Measurements from ENCODE around the gene SAMD4B. TPM values are rescaled to one million over a fixed set of nuclear protein-coding genes. Genes with fewer than 3 reads are reported as not detected.

SAMD4B gene
- total and polyA plus RNA-seq, 9 of the 15 experiments (the other 6 are each of a cell fraction or from before 2014, with no cell fraction given), result 3.4 to 90.5 (median 38.0) TPM

GRCh38 chr19:39293394-39293793, 48.8 kb upstream of the SAMD4B start:
- intact Hi-C loops (cut with micrococcal nuclease), result no loop called here
- Histone ChIP-seq H3K9ac (ENCODE audit: insufficient read depth in 1 of 2, low read depth in 2 of 2, low read length in 2 of 2) (no peak overlapping the region), H3K27me3 (ENCODE audit: control insufficient read depth in 2 of 2, insufficient read depth in 2 of 2, low read length in 2 of 2) (peaks cover 4 to 20% of the 10 kb centered on the region in 2 experiments; a peak in 3 of 5 replicates), H3K27ac (ENCODE audit: extremely low read depth, low read depth, low read length) (no peak overlapping the region), H3K4me1 (replicated peaks in 1 of 2; ENCODE audit: control insufficient read depth in 2 of 2, insufficient read depth in 2 of 2, low read length in 2 of 2) (peaks cover 0 to 13% of the 10 kb centered on the region in 2 experiments; a peak in 2 of 5 replicates), H3K36me3 (ENCODE audit: control insufficient read depth, insufficient read depth, low read length) (no peaks in the 10 kb centered on the region), H3K4me3 (no peak overlapping the region), H3K9me1 (ENCODE audit: control insufficient read depth, insufficient read depth, low read length) (no peaks in the 10 kb centered on the region), H2AFZ (ENCODE audit: low read depth, low read length) (no peak overlapping the region), H4K20me1 (replicated peaks; ENCODE audit: control insufficient read depth, insufficient read depth, low read length) (no peaks in the 10 kb centered on the region), H3K79me2 (ENCODE audit: control insufficient read depth, insufficient read depth, low read length) (no peaks in the 10 kb centered on the region), H3K4me2 (ENCODE audit: insufficient read depth, low read length) (no peak overlapping the region), H3K9me3 (replicated peaks; ENCODE audit: control insufficient read depth, insufficient read depth, low read depth, low read length) (no peaks in the 10 kb centered on the region)
- ATAC-seq (no peak), DNase-seq (ENCODE audit: extremely low read depth in 1 of 4, low spot score in 3 of 4) (no peak), FAIRE-seq (no peak)
- ChIA-PET CTCF (ENCODE audit: low intra/inter-chr PET ratio) (no interaction called here), POLR2A (interaction anchor here (0.7 to 1.4 kb wide), 3 partner anchors 8 to 16 kb away, joined by 3 to 5 read pairs (median 3); no protein-coding TSS in a partner anchor)
- no TSS peak for BruUV-seq (replicated peaks)
- no peak for TF ChIP-seq GATAD2A (IDR thresholded peaks at IDR 0.05)
- in situ Hi-C loops (cut with MboI), result no loop called here
- WGBS (ENCODE audit: insufficient coverage, low coverage, missing lambda C conversion rate), result 4% methylated on average over 4 of the region's 4 CpGs

GRCh38 chr19:39296055-39296645, 46.1 kb upstream of the SAMD4B start, which contains the start of gene IFNL1:
Gene IFNL1, plus strand, starts transcription at chr19:39296407. Its CDS starts 15 bp downstream, at chr19:39296422.
- no peak for DNase-seq (ENCODE audit: extremely low read depth in 1 of 4, low spot score in 3 of 4)
- BruUV-seq (replicated peaks), result no TSS peak
- peak; percentile 52; the same call in 2 of the 3 replicates for ATAC-seq
- Histone ChIP-seq H4K20me1 (replicated peaks; ENCODE audit: control insufficient read depth, insufficient read depth, low read length) (no peaks in the 10 kb centered on the region), H3K27me3 (ENCODE audit: control insufficient read depth in 2 of 2, insufficient read depth in 2 of 2, low read length in 2 of 2) (peaks cover 4 to 19% of the 10 kb centered on the region in 2 experiments; a peak in 2 of 5 replicates), H3K9ac (ENCODE audit: insufficient read depth in 1 of 2, low read depth in 2 of 2, low read length in 2 of 2) (0 out of 4 replicates have a peak within 1 kb of the TSS, but pooled peaks of 1 of the 2 experiments have one; percentile 48), H3K9me1 (ENCODE audit: control insufficient read depth, insufficient read depth, low read length) (no peaks in the 10 kb centered on the region), H3K9me3 (replicated peaks; ENCODE audit: control insufficient read depth, insufficient read depth, low read depth, low read length) (no peaks in the 10 kb centered on the region), H3K4me3 (no peak within 1 kb of the TSS), H3K4me1 (replicated peaks in 1 of 2; ENCODE audit: control insufficient read depth in 2 of 2, insufficient read depth in 2 of 2, low read length in 2 of 2) (peaks cover 0 to 13% of the 10 kb centered on the region in 2 experiments; a peak in 2 of 5 replicates), H3K36me3 (ENCODE audit: control insufficient read depth, insufficient read depth, low read length) (no peaks in the 10 kb centered on the region), H3K79me2 (ENCODE audit: control insufficient read depth, insufficient read depth, low read length) (no peaks in the 10 kb centered on the region), H2AFZ (ENCODE audit: low read depth, low read length) (peak within 1 kb of the TSS; percentile 35; the same call in 1 of the 2 replicates), H3K4me2 (ENCODE audit: insufficient read depth, low read length) (no peak within 1 kb of the TSS), H3K27ac (ENCODE audit: extremely low read depth, low read depth, low read length) (no peak within 1 kb of the TSS)
- 7% methylated on average over 11 of the region's 11 CpGs for whole genome bisulfite sequencing (ENCODE audit: insufficient coverage, low coverage, missing lambda C conversion rate)
- CTCF ChIA-PET (ENCODE audit: low intra/inter-chr PET ratio), result no interaction called here
- FAIRE-seq, result no peak
- POLR2A ChIA-PET, result interaction anchor here (0.6 to 1.5 kb wide), 4 partner anchors 10 to 54 kb away, joined by 3 read pairs; no protein-coding TSS in a partner anchor
- TF ChIP-seq ETV6 (IDR thresholded peaks at IDR 0.05; ENCODE audit: borderline replicate concordance in 1 of 2, low read depth in 2 of 2, low read length in 1 of 2) (no peak), ETV6 (CRISPR knock-in tag; IDR thresholded peaks at IDR 0.05; ENCODE audit: borderline replicate concordance) (no peak), ZNF165 (CRISPR knock-in tag; IDR thresholded peaks at IDR 0.05; ENCODE audit: borderline replicate concordance) (no peak)
- in situ Hi-C loops (cut with MboI) (no loop called here), intact Hi-C loops (cut with micrococcal nuclease) (no loop called here)

Data from K562 (cell line).